GM18868 (cell line): ENCODE data around the gene MXD4.

Experiments used
- ATAC-seq: cut with Tn5 transposase; IDR thresholded peaks from one replicate; pipeline ENCODE4 v1.9.1; 2021; ENCODE audit warnings: mild to moderate bottlenecking, moderate library complexity; ENCODE audit not compliant: unreplicated experiment

The MXD4 gene

GRCh38 chr4:2265113-2266110 is 3.5 kb upstream of the MXD4 start:
- ATAC-seq = no peak

- ATAC-seq = no peak
Measured at GRCh38 chr4:2264481-2265041, 2.7 kb upstream of the MXD4 start.

GRCh38 chr4:2263926-2264321 is 2.0 kb upstream of the MXD4 start:
- no peak for ATAC-seq

- ATAC-seq = no peak
Measured at GRCh38 chr4:2262944-2263250, 988 bp upstream of the MXD4 start.

- ATAC-seq = peak; percentile 91
Measured at GRCh38 chr4:2262145-2262943, 435 bp upstream of the MXD4 start.

- peak; percentile 20 for ATAC-seq
Measured at GRCh38 chr4:2261110-2261852, 628 bp downstream of the MXD4 start.

- no peak for ATAC-seq
Measured at GRCh38 chr4:2260344-2261109, 1.4 kb downstream of the MXD4 start.

GRCh38 chr4:2259541-2260343 is 2.2 kb downstream of the MXD4 start:
- no peak for ATAC-seq

- no peak for ATAC-seq
Measured at GRCh38 chr4:2259036-2259540, 2.8 kb downstream of the MXD4 start.

- ATAC-seq = no peak
Measured at GRCh38 chr4:2258091-2259035, 3.5 kb downstream of the MXD4 start.

- ATAC-seq = no peak
Measured at GRCh38 chr4:2257361-2258081, 4.4 kb downstream of the MXD4 start.

- ATAC-seq = no peak
Measured at GRCh38 chr4:2256781-2257191, 5.1 kb downstream of the MXD4 start.

- ATAC-seq = no peak
Measured at GRCh38 chr4:2256156-2256731, 5.7 kb downstream of the MXD4 start.

- ATAC-seq = no peak
Measured at GRCh38 chr4:2255501-2256155, 6.3 kb downstream of the MXD4 start.

- no peak for ATAC-seq
Measured at GRCh38 chr4:2254665-2255500, 7.0 kb downstream of the MXD4 start.
